GM10266 (cell line): ENCODE measurements around the gene SPDYE4.
"Not testable (repeated sequence)": the region's sequence is repeated elsewhere in the genome, so short reads cannot be mapped to it uniquely, and the experiment has no call there.

Experiments used
- DNase-seq: peaks from one replicate; pipeline ENCODE4 v3.0.0; 2012; ENCODE audit errors: extremely low spot score
- TF ChIP-seq, protein P1 (sequence below): IDR thresholded peaks from 2 replicates; pipeline ENCODE4 v1.5.1; 2012; ENCODE audit warnings: mild to moderate bottlenecking, low read depth; ENCODE audit not compliant: control insufficient read depth, insufficient read depth; ENCODE audit errors: missing control alignments

SPDYE4 gene, protein sequence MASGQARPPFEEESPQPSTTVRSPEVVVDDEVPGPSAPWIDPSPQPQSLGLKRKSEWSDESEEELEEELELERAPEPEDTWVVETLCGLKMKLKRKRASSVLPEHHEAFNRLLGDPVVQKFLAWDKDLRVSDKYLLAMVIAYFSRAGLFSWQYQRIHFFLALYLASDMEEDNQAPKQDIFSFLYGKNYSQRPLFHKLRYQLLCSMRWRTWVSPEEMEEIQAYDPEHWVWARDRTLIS

DNA sequence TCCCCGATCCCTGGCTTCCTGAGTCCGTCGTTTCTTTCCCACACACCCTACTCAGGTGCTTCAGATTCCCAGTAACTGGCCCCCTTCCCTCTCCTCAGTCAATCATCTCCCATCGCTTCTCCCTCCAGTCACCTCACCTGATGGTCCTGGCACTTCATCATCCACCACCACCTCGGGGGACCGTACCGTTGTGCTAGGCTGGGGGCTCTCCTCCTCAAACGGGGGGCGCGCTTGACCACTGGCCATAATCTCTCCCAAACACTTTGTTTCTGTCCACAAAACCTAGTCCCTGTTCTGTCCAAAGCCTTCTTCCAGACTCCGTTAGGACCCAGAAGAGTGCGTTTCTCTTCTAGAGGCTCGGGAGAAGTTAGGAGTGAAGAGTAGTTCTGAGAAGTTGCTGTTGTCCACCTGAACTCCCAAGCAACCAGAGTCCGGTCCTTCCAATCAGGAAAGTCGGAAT, at the start of gene SPDYE4:
Gene SPDYE4 (minus strand): TSS at position 410 of the 460 bp plus-strand sequence. CDS start 164 bp downstream, at position 246.
- TF ChIP-seq, protein P1, sequence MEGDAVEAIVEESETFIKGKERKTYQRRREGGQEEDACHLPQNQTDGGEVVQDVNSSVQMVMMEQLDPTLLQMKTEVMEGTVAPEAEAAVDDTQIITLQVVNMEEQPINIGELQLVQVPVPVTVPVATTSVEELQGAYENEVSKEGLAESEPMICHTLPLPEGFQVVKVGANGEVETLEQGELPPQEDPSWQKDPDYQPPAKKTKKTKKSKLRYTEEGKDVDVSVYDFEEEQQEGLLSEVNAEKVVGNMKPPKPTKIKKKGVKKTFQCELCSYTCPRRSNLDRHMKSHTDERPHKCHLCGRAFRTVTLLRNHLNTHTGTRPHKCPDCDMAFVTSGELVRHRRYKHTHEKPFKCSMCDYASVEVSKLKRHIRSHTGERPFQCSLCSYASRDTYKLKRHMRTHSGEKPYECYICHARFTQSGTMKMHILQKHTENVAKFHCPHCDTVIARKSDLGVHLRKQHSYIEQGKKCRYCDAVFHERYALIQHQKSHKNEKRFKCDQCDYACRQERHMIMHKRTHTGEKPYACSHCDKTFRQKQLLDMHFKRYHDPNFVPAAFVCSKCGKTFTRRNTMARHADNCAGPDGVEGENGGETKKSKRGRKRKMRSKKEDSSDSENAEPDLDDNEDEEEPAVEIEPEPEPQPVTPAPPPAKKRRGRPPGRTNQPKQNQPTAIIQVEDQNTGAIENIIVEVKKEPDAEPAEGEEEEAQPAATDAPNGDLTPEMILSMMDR, result no peak
- DNase-seq, result no peak

DNA sequence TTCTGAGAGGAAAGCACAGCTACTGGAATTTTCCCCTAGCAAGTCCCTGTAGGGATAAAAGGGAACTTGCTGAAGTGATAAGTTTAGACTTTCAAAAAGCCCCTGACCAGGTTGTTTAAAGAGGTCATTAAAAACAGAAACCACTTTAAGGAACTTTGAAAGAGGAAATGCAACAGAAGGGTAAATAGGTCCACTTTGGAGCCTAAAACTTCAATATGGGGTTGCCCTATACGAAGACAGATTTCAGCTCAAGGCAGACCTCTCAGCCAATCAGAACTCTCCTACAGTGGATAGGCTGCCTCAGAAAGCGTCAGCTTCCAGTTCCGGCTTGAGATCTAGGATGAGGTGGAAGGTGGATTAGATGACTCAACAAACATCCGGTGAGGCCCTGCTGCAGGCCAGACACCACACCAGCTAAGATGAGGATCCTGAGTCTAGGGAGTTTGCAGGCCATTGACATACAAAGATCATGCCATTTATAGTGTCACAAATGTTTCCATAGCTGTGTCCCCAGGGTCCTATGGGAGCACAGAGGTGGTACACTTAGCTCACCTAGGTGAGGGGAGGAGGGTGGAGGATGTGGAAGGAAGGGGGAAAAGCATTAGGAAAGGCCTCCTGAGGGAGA, 48.7 kb upstream of the SPDYE4 start:
- peak; percentile 92 for DNase-seq
- TF ChIP-seq, protein P1, result no peak

DNA sequence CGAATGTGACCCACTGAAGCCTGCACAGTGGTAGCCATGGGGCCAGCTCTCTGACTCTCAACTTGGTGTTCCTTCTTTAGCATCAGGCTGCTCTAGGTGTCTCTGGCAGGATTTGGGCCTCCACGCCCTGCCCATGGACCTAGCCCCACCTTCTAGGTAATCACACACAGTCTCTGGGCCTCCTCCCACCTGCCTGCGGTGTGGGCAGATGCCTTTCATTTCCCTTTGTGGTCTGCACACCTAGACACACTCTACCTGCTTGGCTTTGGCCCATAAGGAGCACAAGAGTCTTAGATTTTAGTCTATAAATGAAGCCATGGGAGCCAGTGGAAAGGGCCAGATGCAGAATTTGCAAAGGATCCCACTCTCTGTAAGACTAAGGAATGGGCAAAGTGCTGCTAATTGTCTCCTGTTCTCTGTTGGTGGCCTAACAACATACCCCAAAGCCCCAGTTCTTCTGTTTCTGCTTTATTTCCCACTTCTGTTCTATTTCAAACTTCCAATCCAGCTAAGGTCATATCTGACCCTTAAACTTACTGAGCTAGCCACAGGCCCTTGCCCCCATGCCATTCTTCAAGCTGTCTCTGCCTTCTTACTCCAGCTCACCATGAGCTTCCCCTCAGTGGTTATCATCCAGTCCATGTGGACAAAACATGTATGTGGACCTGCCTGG, 48.0 kb upstream of the SPDYE4 start:
- TF ChIP-seq, protein P1, result no peak
- DNase-seq, result no peak

DNA sequence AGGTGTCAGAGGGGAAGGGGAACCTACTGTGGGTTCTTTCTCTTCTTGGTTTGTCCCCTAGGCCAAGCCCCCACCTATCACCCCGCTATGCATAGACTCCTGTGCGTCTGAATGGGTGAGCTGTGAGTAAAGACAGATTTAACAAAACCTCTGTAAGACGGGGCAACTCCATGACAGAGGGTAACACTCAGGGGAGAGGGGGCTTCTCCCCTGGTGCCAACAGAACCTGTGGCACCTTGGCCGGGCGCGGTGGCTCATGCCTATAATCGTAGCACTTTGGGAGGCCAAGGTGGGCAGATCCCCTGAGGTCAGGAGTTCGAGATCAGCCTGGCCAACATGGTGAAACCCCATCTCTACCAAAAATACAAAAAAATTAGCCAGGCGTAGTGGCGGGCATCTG, 47.0 kb upstream of the SPDYE4 start:
- not testable (repeated sequence) for DNase-seq

DNA sequence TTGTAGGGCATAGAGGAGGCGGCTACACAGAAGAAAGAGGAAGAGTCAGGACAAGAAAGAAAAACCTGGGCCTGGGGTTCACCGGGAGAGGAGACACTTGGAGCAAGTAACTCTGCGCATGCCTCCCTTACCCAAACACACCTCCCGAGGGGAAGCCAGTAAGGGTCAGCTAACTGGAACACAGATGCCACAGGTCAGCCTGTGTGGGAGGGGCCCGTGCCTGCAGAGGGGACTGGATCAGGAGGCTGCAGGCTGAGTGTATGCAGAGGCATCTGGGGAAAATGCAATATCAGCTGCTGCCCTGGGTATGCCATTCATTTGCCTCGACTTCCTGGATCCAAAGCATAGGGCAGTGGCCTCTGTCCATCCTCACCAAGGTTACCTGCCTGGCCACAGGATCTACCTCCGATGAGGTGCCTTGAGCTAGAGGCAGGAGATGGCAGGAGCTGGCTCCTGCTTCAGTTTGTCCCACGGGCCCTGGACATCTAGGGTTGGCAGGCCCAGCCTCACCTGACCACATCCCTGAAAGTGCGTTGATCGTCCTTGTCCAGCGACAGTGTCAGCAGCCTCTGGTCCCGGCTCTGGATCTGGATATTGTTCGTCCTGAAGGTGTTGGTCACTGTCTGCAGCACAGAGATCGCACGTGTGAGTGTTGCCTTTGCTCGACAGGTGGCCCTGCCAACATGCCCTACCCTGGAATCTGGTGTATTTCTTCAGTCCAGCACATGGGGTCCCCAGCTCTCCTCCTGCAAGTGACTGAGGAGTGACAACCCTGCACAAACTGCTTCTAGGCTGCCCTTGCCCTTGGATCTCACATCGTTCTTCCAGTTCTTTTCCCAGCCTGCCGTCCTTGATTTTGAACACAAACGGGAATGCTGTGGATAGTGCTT, 45.4 kb upstream of the SPDYE4 start:
- TF ChIP-seq, protein P1, result peak; percentile 19
- no peak for DNase-seq

DNA sequence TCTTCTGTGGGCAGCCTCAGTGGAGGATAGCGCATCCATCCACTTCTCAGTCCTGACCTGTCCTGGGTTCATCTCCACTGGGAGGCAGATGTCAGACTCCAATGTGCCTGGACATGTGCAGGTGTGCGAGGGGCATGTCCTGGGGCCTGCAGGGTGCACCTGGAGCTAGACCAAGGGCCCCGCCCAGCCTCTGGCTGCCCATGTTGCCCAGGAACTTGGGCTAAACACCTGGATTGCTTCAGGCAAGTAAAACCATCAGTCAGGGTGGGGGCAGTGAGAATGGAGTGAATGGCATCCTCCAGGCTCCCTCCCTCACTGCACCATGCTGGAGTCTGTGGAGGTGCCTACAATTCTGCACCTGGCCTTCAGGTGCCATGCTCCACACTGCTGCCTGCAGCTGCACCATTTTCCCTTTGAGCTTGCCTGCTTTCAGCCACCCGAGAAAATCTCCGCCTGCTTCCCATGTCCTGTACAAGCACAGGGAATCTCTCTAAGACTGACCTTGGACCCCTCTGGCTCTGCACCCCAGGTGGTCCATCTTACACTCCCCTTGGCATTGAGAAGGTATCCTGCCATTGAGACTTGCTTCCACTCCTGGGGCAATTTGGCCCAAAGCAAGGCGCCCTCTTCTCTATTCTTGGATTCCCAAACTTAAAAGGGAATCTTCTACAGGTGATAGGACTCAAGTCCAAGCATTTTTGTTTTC, 42.9 kb upstream of the SPDYE4 start:
- TF ChIP-seq, protein P1, result no peak
- DNase-seq, result peak; percentile 11

DNA sequence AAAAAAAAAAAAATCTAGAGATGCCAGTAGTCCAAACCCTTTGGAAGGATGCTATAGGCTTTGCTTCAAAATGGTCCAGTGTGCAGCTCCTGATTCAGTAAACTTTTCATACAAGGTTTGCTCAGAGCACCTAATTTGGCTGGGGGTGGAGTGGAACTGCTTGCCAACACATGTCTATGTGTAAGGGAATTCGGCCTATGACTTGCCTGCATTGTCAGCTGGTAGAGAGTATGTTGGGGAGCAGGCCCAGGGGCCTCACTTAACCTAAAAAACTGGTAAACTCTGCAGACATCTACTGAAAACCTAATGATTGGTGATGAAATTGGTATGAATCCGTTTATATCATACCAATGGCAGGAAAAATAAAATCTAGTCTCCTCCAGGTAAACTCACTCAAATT, 42.3 kb upstream of the SPDYE4 start:
- TF ChIP-seq, protein P1, result no peak
- DNase-seq, result peak; percentile 8
